H9 (cell line): ENCODE results near the gene IRAK1. TPM values are rescaled to one million over a fixed set of nuclear protein-coding genes. Genes with fewer than 3 reads are reported as not detected.

Experiments
- DNase-seq: peaks from one replicate; pipeline ENCODE4 v3.0.0-alpha.2; 2017
- H2AFZ ChIP-seq: one replicate; pipeline ENCODE4 v1.6.1; 2013; ENCODE audit warnings: mild to moderate bottlenecking, low read length, control low read depth, moderate library complexity
- H2AK5ac ChIP-seq: 2 replicates; pipeline ENCODE4 v1.6.1; 2013; ENCODE audit warnings: low read length, control low read depth, mixed read lengths; ENCODE audit not compliant: insufficient read length
- H2BK120ac ChIP-seq: one replicate; pipeline ENCODE4 v1.6.1; 2013; ENCODE audit warnings: low read depth, mild to moderate bottlenecking, low read length, control low read depth, inconsistent platforms; ENCODE audit not compliant: poor library complexity, severe bottlenecking
- H2BK12ac ChIP-seq: 2 replicates; pipeline ENCODE4 v1.6.1; 2013; ENCODE audit warnings: low read length, control low read depth, mixed read lengths, low read depth; ENCODE audit not compliant: insufficient read length
- H2BK15ac ChIP-seq: 2 replicates; pipeline ENCODE4 v1.6.1; 2013; ENCODE audit warnings: low read depth, low read length, control low read depth
- H2BK20ac ChIP-seq: one replicate; pipeline ENCODE4 v1.6.1; 2013; ENCODE audit warnings: low read depth, mild to moderate bottlenecking, low read length, control low read depth, inconsistent platforms; ENCODE audit not compliant: poor library complexity, severe bottlenecking
- H2BK5ac ChIP-seq: 2 replicates; pipeline ENCODE4 v1.6.1; 2013; ENCODE audit warnings: low read length, control low read depth, mixed read lengths; ENCODE audit not compliant: insufficient read length
- H3K14ac ChIP-seq: 2 replicates; pipeline ENCODE4 v1.6.1; 2013; ENCODE audit warnings: low read length, control low read depth; ENCODE audit not compliant: insufficient read depth
- H3K18ac ChIP-seq: 2 replicates; pipeline ENCODE4 v1.6.1; 2013; ENCODE audit warnings: low read depth, mild to moderate bottlenecking, mixed read lengths, low read length, control low read depth; ENCODE audit not compliant: insufficient read length
- H3K23ac ChIP-seq: 2 replicates; pipeline ENCODE4 v1.6.1; 2013; ENCODE audit warnings: low read length, control low read depth, mixed read lengths, low read depth; ENCODE audit not compliant: insufficient read length
- H3K23me2 ChIP-seq: 2 replicates; pipeline ENCODE4 v1.6.1; 2013; ENCODE audit warnings: low read depth, mild to moderate bottlenecking, mixed read lengths, low read length, control low read depth; ENCODE audit not compliant: insufficient read length, poor library complexity, severe bottlenecking
- H3K27ac ChIP-seq: 2 replicates; pipeline ENCODE4 v1.5.1; 2013; ENCODE audit warnings: low read length, control low read depth, mixed read lengths, low read depth; ENCODE audit not compliant: insufficient read length
- H3K27me3 ChIP-seq: 2 replicates; pipeline ENCODE4 v1.6.1; 2013; ENCODE audit warnings: low read length, control low read depth, inconsistent platforms; ENCODE audit not compliant: insufficient read depth
- H3K4ac ChIP-seq: 2 replicates; pipeline ENCODE4 v1.6.1; 2013; ENCODE audit warnings: low read depth, mild to moderate bottlenecking, control low read depth, inconsistent platforms, low read length, moderate library complexity
- H3K4me1 ChIP-seq: 2 replicates; pipeline ENCODE4 v1.6.1; 2013; ENCODE audit warnings: low read length, control low read depth, inconsistent platforms; ENCODE audit not compliant: insufficient read depth
- H3K4me2 ChIP-seq: 2 replicates; pipeline ENCODE4 v1.6.1; 2013; ENCODE audit warnings: low read length, control low read depth, mixed read lengths; ENCODE audit not compliant: insufficient read length, insufficient read depth
- H3K56ac ChIP-seq: 2 replicates; pipeline ENCODE4 v1.6.1; 2013; ENCODE audit warnings: low read depth, mild to moderate bottlenecking, mixed read lengths, low read length, control low read depth; ENCODE audit not compliant: insufficient read length
- H3K79me1 ChIP-seq: 2 replicates; pipeline ENCODE4 v1.6.1; 2013; ENCODE audit warnings: low read depth, mild to moderate bottlenecking, moderate library complexity, low read length, control low read depth, inconsistent platforms; ENCODE audit not compliant: insufficient read depth, poor library complexity, severe bottlenecking
- H3K79me2 ChIP-seq: 2 replicates; pipeline ENCODE4 v1.6.1; 2013; ENCODE audit warnings: low read length, control low read depth, inconsistent platforms; ENCODE audit not compliant: insufficient read depth
- H3K9ac ChIP-seq: 2 replicates; pipeline ENCODE4 v1.6.1; 2013; ENCODE audit warnings: low read length, control low read depth, mixed read lengths; ENCODE audit not compliant: insufficient read length; ENCODE audit errors: extremely low read depth
- H3K9me3 ChIP-seq: one replicate; pipeline ENCODE4 v1.6.1; 2013; ENCODE audit warnings: low read depth, low read length, inconsistent platforms; ENCODE audit not compliant: control insufficient read depth
- H3T11ph ChIP-seq: one replicate; pipeline ENCODE4 v1.6.1; 2013; ENCODE audit warnings: mild to moderate bottlenecking, low read length, control low read depth, inconsistent platforms
- H4K20me1 ChIP-seq: one replicate; pipeline ENCODE4 v1.6.1; 2013; ENCODE audit not compliant: control insufficient read depth, insufficient read length, insufficient read depth
- H4K5ac ChIP-seq: 2 replicates; pipeline ENCODE4 v1.6.1; 2013; ENCODE audit warnings: low read depth, mild to moderate bottlenecking, mixed read lengths, low read length, control low read depth; ENCODE audit not compliant: insufficient read length
- H4K8ac ChIP-seq: replicated peaks from 2 replicates; pipeline ENCODE4 v1.6.1; 2013; ENCODE audit warnings: low read length, control low read depth, mixed read lengths, low read depth; ENCODE audit not compliant: insufficient read length
- H4K91ac ChIP-seq: 2 replicates; pipeline ENCODE4 v1.6.1; 2013; ENCODE audit warnings: low read depth, mild to moderate bottlenecking, moderate library complexity, mixed read lengths, low read length, control low read depth; ENCODE audit not compliant: insufficient read length
- H3K27ac Mint-ChIP-seq, 3 experiments: 2 replicates in 2 of 3; 3 replicates in 1 of 3; pipeline ENCODE4 v1.8.0; 2020 to 2021; ENCODE audit warnings: mixed read lengths in 3 of 3, mild to moderate bottlenecking in 1 of 3, moderate library complexity in 1 of 3
- H3K27me3 Mint-ChIP-seq: 2 replicates; pipeline ENCODE4 v1.8.0; 2021; ENCODE audit warnings: low read depth, mild to moderate bottlenecking, moderate library complexity, mixed read lengths
- H3K36me3 Mint-ChIP-seq, 3 experiments: 2 replicates in 2 of 3; 3 replicates in 1 of 3; pipeline ENCODE4 v1.8.0; 2020 to 2021; ENCODE audit warnings: low read depth in 3 of 3, mixed read lengths in 3 of 3; ENCODE audit not compliant: insufficient read depth in 1 of 3
- H3K4me1 Mint-ChIP-seq, 2 experiments: 2 replicates each; pipeline ENCODE4 v1.8.0; 2020; ENCODE audit warnings: mixed read lengths in 2 of 2
- H3K4me3 Mint-ChIP-seq, 2 experiments: 2 replicates in 1 of 2; 3 replicates in 1 of 2; pipeline ENCODE4 v1.8.0; 2020 to 2021; ENCODE audit warnings: mild to moderate bottlenecking in 2 of 2, mixed read lengths in 2 of 2, moderate library complexity in 1 of 2
- H3K9me3 Mint-ChIP-seq, 2 experiments: 2 replicates in 1 of 2; 3 replicates in 1 of 2; pipeline ENCODE4 v1.8.0; 2020; ENCODE audit warnings: mild to moderate bottlenecking in 2 of 2, mixed read lengths in 2 of 2, moderate library complexity in 1 of 2
- WGBS: extraction: QIAGEN DNeasy Blood & Tissue Kit; methylation state at CpG from one replicate; pipeline ENCODE4 v1.1.7; 2013; ENCODE audit warnings: missing lambda C conversion rate, low lambda C conversion rate, mixed read lengths; ENCODE audit not compliant: insufficient read length; ENCODE audit errors: extremely low coverage; 5-methylcytosine and 5-hydroxymethylcytosine counted together
- total RNA-seq: library from RNA; stranded (reverse); gene quantifications from 2 replicates; pipeline ENCODE4 v1.2.1, GENCODE V29; 2021
- TF ChIP-seq, protein P1 (sequence below): fragments of 200-600 bp; sonication (generic); conservative IDR thresholded peaks from 3 replicates; pipeline ENCODE4 v1.8.0; 2021; ENCODE audit warnings: antibody characterized with exemption, mild to moderate bottlenecking

Gene IRAK1
- total RNA-seq, 1 experiment from 2014 or later: 98.4 TPM

DNA sequence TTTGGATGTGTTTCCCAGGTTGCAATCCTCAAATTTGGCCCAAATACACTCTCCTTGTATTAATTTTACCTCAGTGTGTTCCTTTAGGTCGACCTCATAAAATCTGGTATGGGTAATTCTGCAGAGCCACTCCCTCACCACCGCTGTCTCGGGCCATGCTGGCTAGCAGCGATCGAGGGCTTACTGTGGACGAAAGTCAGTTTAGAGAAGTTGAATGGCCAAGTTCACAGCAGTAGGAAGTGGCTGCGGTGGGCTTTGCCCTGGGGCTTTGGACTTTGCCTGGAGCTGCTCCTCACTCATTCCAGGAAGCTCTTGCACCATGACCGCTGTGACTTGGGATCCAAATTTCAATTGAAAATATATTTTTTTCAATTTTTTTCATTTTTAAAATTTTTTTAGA lies 27.5 kb downstream of the IRAK1 start:
- Mint-ChIP-seq H3K27ac (no peak overlapping the region), H3K27me3 (no peaks in the 10 kb centered on the region; the same call in 1 of the 2 replicates), H3K4me3 (no peak overlapping the region), H3K36me3 (peaks cover 5% of the 10 kb centered on the region in 3 experiments; a peak in 4 of 7 replicates), H3K4me1 (no peaks in the 10 kb centered on the region), H3K9me3 (peaks cover 68 to 79% of the 10 kb centered on the region in 2 experiments)
- no peak overlapping the region for H3K27ac ChIP-seq
- DNase-seq: no peak
- no CpG with 5 or more reads among the region's 8 CpGs for WGBS
- no peak overlapping the region for H4K8ac ChIP-seq
- H3K23ac ChIP-seq: no peak overlapping the region
- no peak overlapping the region for H3K56ac ChIP-seq
- H3K4me2 ChIP-seq: no peak overlapping the region
- H3K4me1 ChIP-seq: no peaks in the 10 kb centered on the region
- peaks cover 14% of the 10 kb centered on the region for H3K9me3 ChIP-seq
- no peak overlapping the region for H3K14ac ChIP-seq
- H3K79me2 ChIP-seq: no peaks in the 10 kb centered on the region
- no peak overlapping the region for H3K9ac ChIP-seq
- H3K79me1 ChIP-seq: no peaks in the 10 kb centered on the region
- no peak overlapping the region for H3K4ac ChIP-seq
- H4K91ac ChIP-seq: no peak overlapping the region
- no peak overlapping the region for H3T11ph ChIP-seq
- no peak overlapping the region for H2BK120ac ChIP-seq
- no peak overlapping the region for H2BK20ac ChIP-seq
- TF ChIP-seq, protein P1, sequence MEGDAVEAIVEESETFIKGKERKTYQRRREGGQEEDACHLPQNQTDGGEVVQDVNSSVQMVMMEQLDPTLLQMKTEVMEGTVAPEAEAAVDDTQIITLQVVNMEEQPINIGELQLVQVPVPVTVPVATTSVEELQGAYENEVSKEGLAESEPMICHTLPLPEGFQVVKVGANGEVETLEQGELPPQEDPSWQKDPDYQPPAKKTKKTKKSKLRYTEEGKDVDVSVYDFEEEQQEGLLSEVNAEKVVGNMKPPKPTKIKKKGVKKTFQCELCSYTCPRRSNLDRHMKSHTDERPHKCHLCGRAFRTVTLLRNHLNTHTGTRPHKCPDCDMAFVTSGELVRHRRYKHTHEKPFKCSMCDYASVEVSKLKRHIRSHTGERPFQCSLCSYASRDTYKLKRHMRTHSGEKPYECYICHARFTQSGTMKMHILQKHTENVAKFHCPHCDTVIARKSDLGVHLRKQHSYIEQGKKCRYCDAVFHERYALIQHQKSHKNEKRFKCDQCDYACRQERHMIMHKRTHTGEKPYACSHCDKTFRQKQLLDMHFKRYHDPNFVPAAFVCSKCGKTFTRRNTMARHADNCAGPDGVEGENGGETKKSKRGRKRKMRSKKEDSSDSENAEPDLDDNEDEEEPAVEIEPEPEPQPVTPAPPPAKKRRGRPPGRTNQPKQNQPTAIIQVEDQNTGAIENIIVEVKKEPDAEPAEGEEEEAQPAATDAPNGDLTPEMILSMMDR: no peak
- no peak overlapping the region for H4K5ac ChIP-seq
- H2BK5ac ChIP-seq: no peak overlapping the region
- H3K27me3 ChIP-seq: no peaks in the 10 kb centered on the region
- no peak overlapping the region for H2BK15ac ChIP-seq
- H4K20me1 ChIP-seq: no peaks in the 10 kb centered on the region
- no peak overlapping the region for H2BK12ac ChIP-seq
- H2AFZ ChIP-seq: no peak overlapping the region
- H3K23me2 ChIP-seq: no peaks in the 10 kb centered on the region
- no peak overlapping the region for H3K18ac ChIP-seq
- H2AK5ac ChIP-seq: no peak overlapping the region
